WERI-Rb-1 (cell line): Measurements from ENCODE around the gene DCDC1.

Experiments
- DNase-seq: peaks from one replicate; pipeline ENCODE4 v3.0.0-alpha.2; 2020
- H3K27ac ChIP-seq: fragments of 250-450 bp; sonication (Bioruptor Pico); 2 replicates; pipeline ENCODE4 v1.5.1; 2020; ENCODE audit warnings: mild to moderate bottlenecking, moderate library complexity
- H3K27me3 ChIP-seq: fragments of 250-450 bp; sonication (Bioruptor Pico); 2 replicates; pipeline ENCODE4 v1.5.1; 2021; ENCODE audit warnings: mild to moderate bottlenecking, low read depth, moderate library complexity; ENCODE audit not compliant: insufficient read depth, severe bottlenecking
- H3K36me3 ChIP-seq: fragments of 250-450 bp; sonication (Bioruptor Pico); 2 replicates; pipeline ENCODE4 v1.5.1; 2020; ENCODE audit warnings: mild to moderate bottlenecking, moderate library complexity
- H3K4me3 ChIP-seq: 2 replicates; pipeline ENCODE4 v1.5.1; 2011; ENCODE audit warnings: low read depth, mild to moderate bottlenecking, control low read depth, low read length
- H3K9me3 ChIP-seq: fragments of 250-450 bp; sonication (Bioruptor Pico); 2 replicates; pipeline ENCODE4 v1.5.1; 2021; ENCODE audit warnings: mild to moderate bottlenecking, moderate library complexity; ENCODE audit not compliant: severe bottlenecking
- CTCF ChIP-seq: IDR thresholded peaks from 2 replicates; pipeline ENCODE4 v1.5.1; 2011; ENCODE audit warnings: low read depth, mild to moderate bottlenecking, control low read depth, inconsistent platforms, low read length

Gene DCDC1

GRCh38 chr11:31237819-31238760 is 131.4 kb downstream of the DCDC1 start:
- TF ChIP-seq CTCF: no peak
- DNase-seq: no peak
- Histone ChIP-seq H3K36me3 (no peaks in the 10 kb centered on the region), H3K27me3 (no peaks in the 10 kb centered on the region), H3K9me3 (no peaks in the 10 kb centered on the region), H3K27ac (no peak overlapping the region), H3K4me3 (no peak overlapping the region)

GRCh38 chr11:31236143-31236542 is 133.4 kb downstream of the DCDC1 start:
- TF ChIP-seq CTCF: no peak
- no peak for DNase-seq
- no peak overlapping the region for H3K27ac ChIP-seq
- H3K27me3 ChIP-seq: no peaks in the 10 kb centered on the region
- H3K9me3 ChIP-seq: no peaks in the 10 kb centered on the region
- H3K36me3 ChIP-seq: no peaks in the 10 kb centered on the region
- no peak overlapping the region for H3K4me3 ChIP-seq

GRCh38 chr11:31233425-31233824 is 136.1 kb downstream of the DCDC1 start:
- DNase-seq: no peak
- Histone ChIP-seq H3K4me3 (no peak overlapping the region), H3K27ac (no peak overlapping the region), H3K36me3 (no peaks in the 10 kb centered on the region), H3K9me3 (no peaks in the 10 kb centered on the region), H3K27me3 (no peaks in the 10 kb centered on the region)
- TF ChIP-seq CTCF: peak; percentile 45

- Histone ChIP-seq H3K9me3 (no peaks in the 10 kb centered on the region), H3K4me3 (no peak overlapping the region), H3K36me3 (no peaks in the 10 kb centered on the region), H3K27me3 (no peaks in the 10 kb centered on the region), H3K27ac (no peak overlapping the region)
- TF ChIP-seq CTCF: no peak
- no peak for DNase-seq
These were observed 137.9 kb downstream of the DCDC1 start for GRCh38 chr11:31231601-31232000.

GRCh38 chr11:31218847-31219246 is 150.7 kb downstream of the DCDC1 start:
- no peak for TF ChIP-seq CTCF
- no peaks in the 10 kb centered on the region for H3K9me3 ChIP-seq
- H3K27ac ChIP-seq: no peak overlapping the region
- no peaks in the 10 kb centered on the region for H3K36me3 ChIP-seq
- no peaks in the 10 kb centered on the region for H3K27me3 ChIP-seq
- no peak overlapping the region for H3K4me3 ChIP-seq
- DNase-seq: no peak

GRCh38 chr11:31214372-31214771 is 155.2 kb downstream of the DCDC1 start:
- TF ChIP-seq CTCF: no peak
- no peak for DNase-seq
- Histone ChIP-seq H3K36me3 (no peaks in the 10 kb centered on the region), H3K9me3 (no peaks in the 10 kb centered on the region), H3K27ac (no peak overlapping the region), H3K27me3 (no peaks in the 10 kb centered on the region), H3K4me3 (no peak overlapping the region)
